DOHH2 (cell line): ENCODE measurements around the gene UBASH3A.

Source experiments
- CTCF ChIP-seq: fragments of 200-600 bp; sonication (generic); IDR thresholded peaks from one replicate; pipeline ENCODE4 v1.5.1; 2014; ENCODE audit warnings: antibody characterized with exemption, mild to moderate bottlenecking, low read depth, low read length; ENCODE audit not compliant: poor library complexity, severe bottlenecking
- EZH2phosphoT487 ChIP-seq: fragments of 200-600 bp; sonication (generic); IDR thresholded peaks from 2 replicates; pipeline ENCODE4 v1.6.1; 2017; ENCODE audit warnings: borderline replicate concordance, mild to moderate bottlenecking, antibody characterized with exemption, low read length, moderate library complexity, mixed read lengths

DNA sequence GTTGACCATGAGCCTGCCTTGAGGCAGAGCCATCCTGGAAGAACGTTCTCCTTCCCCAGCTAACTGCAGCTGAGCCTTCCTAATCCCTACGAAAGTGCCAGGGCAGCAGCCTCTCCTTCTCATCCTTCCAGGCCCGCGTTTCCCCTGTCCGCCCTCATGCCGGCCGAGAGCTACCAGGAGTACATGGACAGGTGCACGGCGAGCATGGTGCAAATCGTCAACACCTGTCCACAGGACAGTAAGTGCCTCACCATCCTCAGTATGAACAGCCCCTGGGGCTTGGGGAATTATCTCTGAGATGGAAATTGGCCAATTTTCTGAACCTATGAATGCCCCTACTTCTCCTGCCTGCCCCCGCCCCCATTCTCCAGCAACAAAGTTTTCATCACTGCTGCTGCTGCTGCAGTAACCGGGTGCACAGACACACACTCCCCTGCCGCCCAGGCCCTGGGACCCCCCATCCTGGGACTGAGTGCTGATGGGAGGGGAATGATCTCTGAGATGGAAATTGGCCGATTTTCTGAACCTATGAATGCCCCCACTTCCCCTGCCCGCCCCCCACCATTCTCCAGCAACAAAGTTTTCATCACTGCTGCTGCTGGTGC, 39.6 kb downstream of the UBASH3A start:
- TF ChIP-seq CTCF, result no peak
- no peak for TF ChIP-seq EZH2phosphoT487
